ELF-1 (cell line): ENCODE results near the gene MPG.
"Not testable (repeated sequence)": the region's sequence is repeated elsewhere in the genome, so short reads cannot be mapped to it uniquely, and the experiment has no call there.

Experiments
- DNase-seq: peaks from one replicate; pipeline ENCODE4 v3.0.0-alpha.2; 2016; ENCODE audit warnings: low read depth, low spot score

The MPG gene

GRCh38 chr16:112153-112840, 34.3 kb downstream of the MPG start:
- no peak for DNase-seq

GRCh38 chr16:114327-114726, 36.3 kb downstream of the MPG start:
- DNase-seq, result no peak

GRCh38 chr16:116015-116414, 38.0 kb downstream of the MPG start:
- DNase-seq, result no peak

- DNase-seq, result peak; percentile 81
Observed at GRCh38 chr16:117379-118365, 39.6 kb downstream of the MPG start.

GRCh38 chr16:118857-119256, 40.8 kb downstream of the MPG start:
- no peak for DNase-seq

- DNase-seq, result no peak
Observed at GRCh38 chr16:119295-119694, 41.3 kb downstream of the MPG start.

GRCh38 chr16:119835-120491, 41.9 kb downstream of the MPG start:
- no peak for DNase-seq

- no peak for DNase-seq
Observed at GRCh38 chr16:120756-121155, 42.7 kb downstream of the MPG start.

GRCh38 chr16:122361-122760, 44.3 kb downstream of the MPG start:
- no peak for DNase-seq

GRCh38 chr16:123558-124350, 45.7 kb downstream of the MPG start:
- not testable (repeated sequence) for DNase-seq

GRCh38 chr16:125011-125410, 47.0 kb downstream of the MPG start:
- no peak for DNase-seq

- no peak for DNase-seq
Observed at GRCh38 chr16:129075-129474, 51.0 kb downstream of the MPG start.

GRCh38 chr16:130533-131173, 52.6 kb downstream of the MPG start:
- no peak for DNase-seq

- DNase-seq, result no peak
Observed at GRCh38 chr16:132120-132519, 54.1 kb downstream of the MPG start.

- DNase-seq, result no peak
Observed at GRCh38 chr16:133716-134115, 55.7 kb downstream of the MPG start.
